Smooth muscle cell (in vitro differentiated cells): Measurements from ENCODE around the gene HPGDS. TPM values are rescaled to one million over a fixed set of nuclear protein-coding genes. Genes with fewer than 3 reads are reported as not detected.
A peak's percentile ranks its signal among the peaks of the same experiment; 100 is the strongest.
"Not testable (repeated sequence)": the region's sequence is repeated elsewhere in the genome, so short reads cannot be mapped to it uniquely, and the experiment has no call there.

Source experiments
- DNase-seq: peaks from one replicate; lab custom pipeline; 2025; ENCODE audit not compliant: unreplicated experiment; lab: John Stamatoyannopoulos, UW
- H2AFZ ChIP-seq: fragments of 200-600 bp; sonication (generic); 2 replicates; pipeline ENCODE4 v1.6.0; 2016; ENCODE audit warnings: antibody characterized with exemption, low read depth, mild to moderate bottlenecking
- H3F3A ChIP-seq: fragments of 200-600 bp; sonication (generic); 2 replicates; pipeline ENCODE4 v1.6.0; 2017; ENCODE audit warnings: antibody characterized with exemption, low read depth
- H3K27ac ChIP-seq: fragments of 200-600 bp; sonication (generic); 2 replicates; pipeline ENCODE4 v1.5.1; 2016; ENCODE audit warnings: low read depth, mild to moderate bottlenecking
- H3K27me3 ChIP-seq: fragments of 200-600 bp; sonication (generic); 2 replicates; pipeline ENCODE4 v1.6.1; 2016; ENCODE audit warnings: low read depth, mild to moderate bottlenecking
- H3K36me3 ChIP-seq: fragments of 200-600 bp; sonication (generic); 2 replicates; pipeline ENCODE4 v1.5.1; 2016; ENCODE audit warnings: low read depth
- H3K4me1 ChIP-seq: fragments of 200-600 bp; sonication (generic); 2 replicates; pipeline ENCODE4 v1.5.1; 2016; ENCODE audit warnings: low read depth
- H3K4me2 ChIP-seq: fragments of 200-600 bp; sonication (generic); 2 replicates; pipeline ENCODE4 v1.6.0; 2016; ENCODE audit warnings: mild to moderate bottlenecking
- H3K4me3 ChIP-seq: fragments of 200-600 bp; sonication (generic); 2 replicates; pipeline ENCODE4 v1.5.1; 2016; ENCODE audit warnings: mild to moderate bottlenecking
- H3K79me2 ChIP-seq: fragments of 200-600 bp; sonication (generic); 2 replicates; pipeline ENCODE4 v1.6.0; 2016; ENCODE audit warnings: low read depth, mild to moderate bottlenecking
- H3K9ac ChIP-seq: fragments of 200-600 bp; sonication (generic); 2 replicates; pipeline ENCODE4 v1.6.0; 2016; ENCODE audit warnings: low read depth
- H3K9me3 ChIP-seq: fragments of 200-600 bp; sonication (generic); replicated peaks from 2 replicates; pipeline ENCODE4 v1.5.1; 2016; ENCODE audit warnings: low read depth
- H4K20me1 ChIP-seq: fragments of 200-600 bp; sonication (generic); 2 replicates; pipeline ENCODE4 v1.6.0; 2016; ENCODE audit warnings: low read depth
- WGBS: methylation state at CpG from one replicate; pipeline ENCODE4 v1.1.7; 2016; ENCODE audit warnings: low lambda C conversion rate; 5-methylcytosine and 5-hydroxymethylcytosine counted together
- polyA plus RNA-seq: library from polyadenylated mRNA; unstranded; fragments of >200 nt; fragmentation: Nextera tagmentation; extraction: Ambion mirVana; gene quantifications from 2 replicates; pipeline ENCODE4 v1.2.1, GENCODE V29; 2016
- total RNA-seq: library from RNA; depleted of rRNA; stranded (reverse); fragments of >200 nt; gene quantifications from 2 replicates; pipeline ENCODE4 v1.2.3, GENCODE V29; 2014
- TF ChIP-seq, protein P1 (sequence below): fragments of 200-600 bp; sonication (generic); IDR thresholded peaks from 2 replicates; pipeline ENCODE4 v1.5.1; 2017; ENCODE audit warnings: borderline replicate concordance, mild to moderate bottlenecking, antibody characterized with exemption; ENCODE audit not compliant: insufficient read depth, poor library complexity, severe bottlenecking

The HPGDS gene
- total and polyA plus RNA-seq, 2 experiments from 2014 or later: not detected

DNA sequence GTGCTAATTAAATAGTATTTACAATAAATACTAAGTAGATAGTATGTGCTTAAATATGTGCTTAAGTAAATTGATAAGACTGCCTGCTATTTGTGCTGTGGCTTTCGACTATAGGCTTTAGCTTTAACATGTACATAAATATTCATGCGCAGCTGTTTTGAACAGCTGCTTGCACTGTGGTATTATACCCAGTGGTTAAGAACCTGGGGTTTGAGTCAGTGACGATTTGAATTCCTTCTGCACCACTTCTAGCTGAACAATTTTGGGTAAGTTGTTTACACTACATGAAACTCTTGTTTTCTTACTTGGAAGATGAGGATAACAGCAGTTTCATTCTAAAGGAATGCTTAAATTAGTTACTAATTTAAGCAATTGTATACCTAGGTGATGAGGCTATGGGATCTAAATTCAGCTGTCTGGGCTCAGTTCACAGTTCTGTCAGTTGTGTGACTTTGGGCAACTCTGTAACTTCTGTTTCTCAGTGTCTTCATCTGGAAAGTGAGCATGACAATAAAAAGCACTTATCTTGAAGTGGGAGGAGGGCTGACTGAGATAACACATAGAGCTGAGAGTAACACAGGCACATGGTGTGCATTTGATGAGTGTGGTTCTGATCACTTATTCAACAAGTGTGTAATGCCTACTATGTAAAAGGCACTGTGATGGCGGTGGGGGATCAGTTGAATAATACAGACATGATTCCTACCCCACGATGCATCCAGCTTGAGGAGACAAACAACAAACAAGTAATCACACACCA lies 37.0 kb downstream of the HPGDS start:
- 47% methylated on average over 5 of the region's 5 CpGs for WGBS

DNA sequence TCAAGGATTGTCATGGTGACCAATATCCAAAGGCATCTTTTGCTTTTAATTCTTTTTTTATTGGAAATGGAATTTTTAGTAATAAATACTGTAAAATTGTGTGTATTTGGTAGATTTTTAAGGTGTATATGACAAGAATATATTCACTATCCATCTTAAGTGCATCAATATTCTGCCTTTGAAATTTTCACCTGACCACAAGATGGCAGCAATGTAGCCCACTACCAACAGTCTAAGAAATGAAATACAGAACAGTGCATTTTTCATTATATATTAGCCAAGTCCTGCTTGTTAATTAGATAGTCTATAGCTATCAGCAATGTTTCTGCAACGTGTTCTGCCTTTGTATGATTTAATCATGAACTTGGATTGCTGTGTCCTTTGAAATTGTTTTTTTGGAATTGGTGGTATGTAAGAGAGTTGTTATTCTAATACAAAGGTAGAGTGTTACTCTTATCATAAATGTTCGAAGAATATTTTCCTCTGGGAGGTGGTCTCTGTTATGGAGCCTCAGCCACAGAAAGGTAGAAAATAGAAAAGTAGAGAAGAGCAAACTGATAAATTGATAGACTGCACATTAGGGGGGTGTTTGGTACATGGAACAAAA lies 38.2 kb downstream of the HPGDS start:
- no peak overlapping the region for H3K4me3 ChIP-seq
- no peaks in the 10 kb centered on the region for H3K79me2 ChIP-seq
- H3F3A ChIP-seq: no peaks in the 10 kb centered on the region
- H3K4me1 ChIP-seq: no peaks in the 10 kb centered on the region
- no peaks in the 10 kb centered on the region for H3K36me3 ChIP-seq
- no peak overlapping the region for H3K27ac ChIP-seq
- H3K9ac ChIP-seq: no peak overlapping the region
- no peaks in the 10 kb centered on the region for H3K27me3 ChIP-seq
- WGBS: 54% methylated on average over 2 of the region's 2 CpGs
- DNase-seq: no peak
- H3K9me3 ChIP-seq: no peaks in the 10 kb centered on the region
- H4K20me1 ChIP-seq: no peaks in the 10 kb centered on the region
- H3K4me2 ChIP-seq: no peak overlapping the region
- TF ChIP-seq, protein P1, sequence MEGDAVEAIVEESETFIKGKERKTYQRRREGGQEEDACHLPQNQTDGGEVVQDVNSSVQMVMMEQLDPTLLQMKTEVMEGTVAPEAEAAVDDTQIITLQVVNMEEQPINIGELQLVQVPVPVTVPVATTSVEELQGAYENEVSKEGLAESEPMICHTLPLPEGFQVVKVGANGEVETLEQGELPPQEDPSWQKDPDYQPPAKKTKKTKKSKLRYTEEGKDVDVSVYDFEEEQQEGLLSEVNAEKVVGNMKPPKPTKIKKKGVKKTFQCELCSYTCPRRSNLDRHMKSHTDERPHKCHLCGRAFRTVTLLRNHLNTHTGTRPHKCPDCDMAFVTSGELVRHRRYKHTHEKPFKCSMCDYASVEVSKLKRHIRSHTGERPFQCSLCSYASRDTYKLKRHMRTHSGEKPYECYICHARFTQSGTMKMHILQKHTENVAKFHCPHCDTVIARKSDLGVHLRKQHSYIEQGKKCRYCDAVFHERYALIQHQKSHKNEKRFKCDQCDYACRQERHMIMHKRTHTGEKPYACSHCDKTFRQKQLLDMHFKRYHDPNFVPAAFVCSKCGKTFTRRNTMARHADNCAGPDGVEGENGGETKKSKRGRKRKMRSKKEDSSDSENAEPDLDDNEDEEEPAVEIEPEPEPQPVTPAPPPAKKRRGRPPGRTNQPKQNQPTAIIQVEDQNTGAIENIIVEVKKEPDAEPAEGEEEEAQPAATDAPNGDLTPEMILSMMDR: peak; percentile 65
- H2AFZ ChIP-seq: no peak overlapping the region

More for the DNA sequence above, 37.0 kb downstream of the HPGDS start:
- Histone ChIP-seq H3K4me3 (no peak overlapping the region), H3K27me3 (no peaks in the 10 kb centered on the region), H3K79me2 (no peaks in the 10 kb centered on the region), H4K20me1 (no peaks in the 10 kb centered on the region), H3K36me3 (no peaks in the 10 kb centered on the region), H3F3A (no peaks in the 10 kb centered on the region), H3K4me1 (no peaks in the 10 kb centered on the region), H3K9ac (no peak overlapping the region), H2AFZ (no peak overlapping the region), H3K4me2 (peak overlapping the region; percentile 24), H3K27ac (no peak overlapping the region), H3K9me3 (no peaks in the 10 kb centered on the region)
- no peak for DNase-seq
- TF ChIP-seq, protein P1: no peak

DNA sequence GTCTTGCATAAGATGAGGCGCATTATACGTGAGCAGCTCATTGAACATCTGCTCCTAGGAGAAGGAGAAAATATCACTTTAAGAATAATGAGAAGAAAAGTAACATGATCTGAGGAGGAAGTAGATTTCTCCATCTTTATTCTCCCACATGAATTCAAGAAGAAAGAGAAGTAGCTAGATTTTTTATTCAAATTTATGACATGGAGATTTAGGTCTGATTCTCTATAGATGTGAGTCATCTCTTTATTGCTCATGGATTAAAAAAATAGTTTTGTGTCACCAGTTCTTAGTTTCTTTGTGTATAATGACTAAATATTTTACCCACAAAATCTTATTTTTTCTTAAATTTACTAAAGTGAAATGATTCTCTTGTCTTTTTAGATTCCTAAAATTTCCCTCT lies 40.4 kb downstream of the HPGDS start:
- Histone ChIP-seq H3K36me3 (no peaks in the 10 kb centered on the region), H3K4me2 (no peak overlapping the region), H3K9me3 (no peaks in the 10 kb centered on the region), H3K27ac (no peak overlapping the region), H3K4me1 (no peaks in the 10 kb centered on the region), H3K27me3 (no peaks in the 10 kb centered on the region), H2AFZ (no peak overlapping the region), H3K79me2 (no peaks in the 10 kb centered on the region), H3F3A (no peaks in the 10 kb centered on the region), H4K20me1 (no peaks in the 10 kb centered on the region), H3K9ac (no peak overlapping the region), H3K4me3 (no peak overlapping the region)
- TF ChIP-seq, protein P1: no peak
- DNase-seq: no peak
- WGBS: 99% methylated on average over 2 of the region's 2 CpGs

DNA sequence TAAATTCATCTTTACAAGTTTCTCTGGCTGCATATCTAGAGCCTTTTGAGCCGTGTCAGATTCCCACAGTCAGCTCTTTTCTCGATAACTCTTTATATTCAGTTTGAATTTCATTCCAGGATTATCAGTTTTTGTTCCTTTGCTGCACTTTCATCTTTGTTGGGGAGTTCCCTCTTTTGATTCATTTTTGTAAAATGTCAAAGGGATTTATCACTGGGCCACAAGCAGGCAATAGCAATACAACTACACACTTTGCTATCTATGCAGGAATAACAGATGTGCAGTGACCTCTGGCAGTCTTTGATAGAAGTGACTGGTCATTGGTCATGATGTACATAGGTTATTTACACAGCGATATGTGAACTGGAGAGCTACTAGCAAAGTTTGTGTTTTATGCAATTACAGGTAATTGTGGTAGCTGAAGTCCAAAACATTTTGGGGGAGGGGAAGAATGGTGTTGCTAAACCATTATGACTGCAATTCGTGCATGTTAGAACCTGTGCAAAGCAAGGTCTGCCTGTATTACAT lies 43.8 kb downstream of the HPGDS start:
- WGBS: 77% methylated on average over 4 of the region's 4 CpGs
- Histone ChIP-seq H3K79me2 (no peaks in the 10 kb centered on the region), H3K4me1 (no peaks in the 10 kb centered on the region), H4K20me1 (no peaks in the 10 kb centered on the region), H3K9ac (no peak overlapping the region), H3F3A (no peaks in the 10 kb centered on the region), H3K27ac (no peak overlapping the region), H3K27me3 (no peaks in the 10 kb centered on the region), H3K4me2 (no peak overlapping the region), H3K9me3 (no peaks in the 10 kb centered on the region), H2AFZ (no peak overlapping the region), H3K4me3 (no peak overlapping the region), H3K36me3 (no peaks in the 10 kb centered on the region)
- no peak for DNase-seq
- TF ChIP-seq, protein P1: no peak

DNA sequence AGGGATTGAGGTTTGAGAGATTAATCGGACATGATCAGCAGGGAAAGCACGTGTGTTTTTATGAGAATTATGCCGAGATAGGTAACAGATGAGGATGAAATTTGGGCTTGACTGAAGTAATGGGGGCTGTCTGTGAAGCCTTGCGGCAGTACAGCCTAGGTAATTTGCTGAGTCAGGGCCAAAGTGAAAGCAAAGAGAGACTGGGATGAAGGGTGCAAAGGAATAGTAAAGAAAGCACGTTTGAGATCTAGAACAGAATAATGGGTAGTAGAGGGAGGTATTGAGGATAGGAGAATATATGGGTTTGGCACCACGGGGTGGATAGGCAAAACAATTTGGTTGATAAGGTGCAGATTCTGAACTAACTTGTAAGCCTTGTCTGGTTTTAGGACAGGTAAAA lies 47.2 kb downstream of the HPGDS start:
- H3K4me1 ChIP-seq, H3K79me2 ChIP-seq, H3K4me2 ChIP-seq, H3K4me3 ChIP-seq, DNase-seq, H3K9ac ChIP-seq, H2AFZ ChIP-seq, H3K9me3 ChIP-seq, H3F3A ChIP-seq, H3K27me3 ChIP-seq, H3K36me3 ChIP-seq, H4K20me1 ChIP-seq, H3K27ac ChIP-seq: not testable (repeated sequence)
- 90% methylated on average over 6 of the region's 6 CpGs for WGBS
